HepG2 (cell line): ENCODE data around the gene PRKCE.

ENCODE experiments used
- EZH2 ChIP-seq: conservative IDR thresholded peaks from 2 replicates; pipeline ENCODE4 v1.6.1; 2012; ENCODE audit warnings: mild to moderate bottlenecking, low read depth, low read length, moderate library complexity
- PCBP2 ChIP-seq: fragments of 200-400 bp; formaldehyde crosslinking; optimal IDR thresholded peaks from 2 replicates; pipeline ENCODE3; 2018; ENCODE audit warnings: low read length, low read depth; ENCODE audit not compliant: poor library complexity, severe bottlenecking
- POLR2A ChIP-seq, 2 experiments: IDR thresholded peaks; 2 replicates each; pipeline ENCODE4 v1.6.1; 2011; ENCODE audit warnings: low read depth in 2 of 2, low read length in 2 of 2, mild to moderate bottlenecking in 1 of 2, moderate library complexity in 1 of 2; ENCODE audit not compliant: insufficient read depth in 1 of 2
- PREB ChIP-seq: sonication (generic); formaldehyde crosslinking; IDR thresholded peaks from 2 replicates; pipeline ENCODE4 v1.4.0; 2020; ENCODE audit warnings: missing genetic modification reagents
- SP1 ChIP-seq, 2 experiments: fragments of 450-650 bp in 1 of 2; sonication (generic) in 1 of 2; formaldehyde crosslinking in 1 of 2; IDR thresholded peaks; 2 replicates each; pipeline versions ENCODE4 v1.4.0 to v1.6.1; 2016 to 2020; ENCODE audit warnings: missing genetic modification reagents in 1 of 2
- THAP9 ChIP-seq: sonication (generic); formaldehyde crosslinking; IDR thresholded peaks from 2 replicates; pipeline ENCODE4; 2020; ENCODE audit warnings: missing genetic modification reagents, mild to moderate bottlenecking, borderline replicate concordance
- YY1 ChIP-seq: IDR thresholded peaks from 2 replicates; pipeline ENCODE4 v1.6.1; 2011; ENCODE audit warnings: low read length, low read depth, moderate library complexity, mild to moderate bottlenecking; ENCODE audit not compliant: insufficient read depth, insufficient replicate concordance
- ZNF33A ChIP-seq: sonication (generic); formaldehyde crosslinking; IDR thresholded peaks from 2 replicates; pipeline ENCODE4 v1.5.1; 2020; ENCODE audit warnings: missing genetic modification reagents, mild to moderate bottlenecking, moderate library complexity, borderline replicate concordance
- ZSCAN22 ChIP-seq: sonication (generic); formaldehyde crosslinking; IDR thresholded peaks from 2 replicates; pipeline ENCODE4 v1.4.0; 2020; ENCODE audit warnings: mild to moderate bottlenecking, missing genetic modification reagents
- TF ChIP-seq, protein P1 (sequence below): sonication (generic); formaldehyde crosslinking; IDR thresholded peaks from 2 replicates; pipeline ENCODE4 v1.8.0; 2022; ENCODE audit warnings: missing genetic modification reagents, mild to moderate bottlenecking, moderate library complexity, borderline replicate concordance
- TF ChIP-seq, protein P2 (sequence below): sonication (generic); formaldehyde crosslinking; IDR thresholded peaks from 2 replicates; pipeline ENCODE4 v1.4.0; 2020; ENCODE audit warnings: missing genetic modification reagents

- TF ChIP-seq ZSCAN22 (CRISPR knock-in tag), result no peak
- no peak for TF ChIP-seq POLR2A (IDR thresholded peaks at IDR 0.05; ENCODE audit: insufficient read depth in 1 of 2, low read depth in 2 of 2, low read length in 2 of 2)
- TF ChIP-seq EZH2, result no peak
- TF ChIP-seq, protein P1, sequence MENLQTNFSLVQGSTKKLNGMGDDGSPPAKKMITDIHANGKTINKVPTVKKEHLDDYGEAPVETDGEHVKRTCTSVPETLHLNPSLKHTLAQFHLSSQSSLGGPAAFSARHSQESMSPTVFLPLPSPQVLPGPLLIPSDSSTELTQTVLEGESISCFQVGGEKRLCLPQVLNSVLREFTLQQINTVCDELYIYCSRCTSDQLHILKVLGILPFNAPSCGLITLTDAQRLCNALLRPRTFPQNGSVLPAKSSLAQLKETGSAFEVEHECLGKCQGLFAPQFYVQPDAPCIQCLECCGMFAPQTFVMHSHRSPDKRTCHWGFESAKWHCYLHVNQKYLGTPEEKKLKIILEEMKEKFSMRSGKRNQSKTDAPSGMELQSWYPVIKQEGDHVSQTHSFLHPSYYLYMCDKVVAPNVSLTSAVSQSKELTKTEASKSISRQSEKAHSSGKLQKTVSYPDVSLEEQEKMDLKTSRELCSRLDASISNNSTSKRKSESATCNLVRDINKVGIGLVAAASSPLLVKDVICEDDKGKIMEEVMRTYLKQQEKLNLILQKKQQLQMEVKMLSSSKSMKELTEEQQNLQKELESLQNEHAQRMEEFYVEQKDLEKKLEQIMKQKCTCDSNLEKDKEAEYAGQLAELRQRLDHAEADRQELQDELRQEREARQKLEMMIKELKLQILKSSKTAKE, result no peak
- TF ChIP-seq THAP9 (CRISPR knock-in tag), result no peak
- TF ChIP-seq ZNF33A (CRISPR knock-in tag), result no peak
- no peak for TF ChIP-seq PREB (CRISPR knock-in tag)
- TF ChIP-seq, protein P2, sequence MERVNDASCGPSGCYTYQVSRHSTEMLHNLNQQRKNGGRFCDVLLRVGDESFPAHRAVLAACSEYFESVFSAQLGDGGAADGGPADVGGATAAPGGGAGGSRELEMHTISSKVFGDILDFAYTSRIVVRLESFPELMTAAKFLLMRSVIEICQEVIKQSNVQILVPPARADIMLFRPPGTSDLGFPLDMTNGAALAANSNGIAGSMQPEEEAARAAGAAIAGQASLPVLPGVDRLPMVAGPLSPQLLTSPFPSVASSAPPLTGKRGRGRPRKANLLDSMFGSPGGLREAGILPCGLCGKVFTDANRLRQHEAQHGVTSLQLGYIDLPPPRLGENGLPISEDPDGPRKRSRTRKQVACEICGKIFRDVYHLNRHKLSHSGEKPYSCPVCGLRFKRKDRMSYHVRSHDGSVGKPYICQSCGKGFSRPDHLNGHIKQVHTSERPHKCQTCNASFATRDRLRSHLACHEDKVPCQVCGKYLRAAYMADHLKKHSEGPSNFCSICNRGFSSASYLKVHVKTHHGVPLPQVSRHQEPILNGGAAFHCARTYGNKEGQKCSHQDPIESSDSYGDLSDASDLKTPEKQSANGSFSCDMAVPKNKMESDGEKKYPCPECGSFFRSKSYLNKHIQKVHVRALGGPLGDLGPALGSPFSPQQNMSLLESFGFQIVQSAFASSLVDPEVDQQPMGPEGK (CRISPR knock-in tag), result no peak
- TF ChIP-seq SP1 (IDR thresholded peaks at IDR 0.05), result no peak
- no peak for TF ChIP-seq SP1 (CRISPR knock-in tag; IDR thresholded peaks at IDR 0.05)
- no peak for TF ChIP-seq YY1
- TF ChIP-seq PCBP2, result no peak
Observed at GRCh38 chr2:45937990-45938389, 286.5 kb downstream of the PRKCE start.
